ENCODE measurements around the gene PRDM8.

DNA sequence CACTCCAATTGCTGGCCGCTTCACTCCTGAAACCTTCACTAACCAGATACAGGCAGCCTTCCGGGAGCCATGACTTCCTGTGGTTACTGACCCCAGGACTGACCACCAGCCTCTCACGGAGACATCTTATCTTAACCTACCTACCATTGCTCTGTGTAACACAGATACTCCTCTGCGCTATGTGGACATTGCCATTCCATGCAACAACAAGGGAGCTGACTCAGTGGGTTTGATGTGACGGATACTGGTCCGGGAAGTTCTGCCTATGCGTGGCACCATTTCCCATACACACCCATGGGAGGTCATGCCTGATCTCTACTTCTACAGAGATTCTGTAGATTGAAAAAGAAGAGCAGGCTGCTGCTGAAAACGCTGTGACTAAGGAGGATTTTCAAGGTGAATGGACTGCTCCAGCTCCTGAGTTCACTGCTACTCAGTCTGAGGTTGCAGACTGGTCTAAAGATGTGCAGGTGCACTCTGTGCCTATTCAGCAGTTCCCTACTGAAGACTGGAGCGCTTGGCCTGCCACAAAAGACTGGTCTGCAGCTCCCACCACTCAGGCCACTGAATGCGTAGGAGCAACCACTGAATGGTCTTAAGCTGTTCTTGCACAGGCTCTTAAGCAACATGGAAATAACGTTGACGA lies 35.8 kb upstream of the PRDM8 start:
- TF ChIP-seq POLR2A (IDR thresholded peaks at IDR 0.05), result no peak
- TF ChIP-seq, protein P1, sequence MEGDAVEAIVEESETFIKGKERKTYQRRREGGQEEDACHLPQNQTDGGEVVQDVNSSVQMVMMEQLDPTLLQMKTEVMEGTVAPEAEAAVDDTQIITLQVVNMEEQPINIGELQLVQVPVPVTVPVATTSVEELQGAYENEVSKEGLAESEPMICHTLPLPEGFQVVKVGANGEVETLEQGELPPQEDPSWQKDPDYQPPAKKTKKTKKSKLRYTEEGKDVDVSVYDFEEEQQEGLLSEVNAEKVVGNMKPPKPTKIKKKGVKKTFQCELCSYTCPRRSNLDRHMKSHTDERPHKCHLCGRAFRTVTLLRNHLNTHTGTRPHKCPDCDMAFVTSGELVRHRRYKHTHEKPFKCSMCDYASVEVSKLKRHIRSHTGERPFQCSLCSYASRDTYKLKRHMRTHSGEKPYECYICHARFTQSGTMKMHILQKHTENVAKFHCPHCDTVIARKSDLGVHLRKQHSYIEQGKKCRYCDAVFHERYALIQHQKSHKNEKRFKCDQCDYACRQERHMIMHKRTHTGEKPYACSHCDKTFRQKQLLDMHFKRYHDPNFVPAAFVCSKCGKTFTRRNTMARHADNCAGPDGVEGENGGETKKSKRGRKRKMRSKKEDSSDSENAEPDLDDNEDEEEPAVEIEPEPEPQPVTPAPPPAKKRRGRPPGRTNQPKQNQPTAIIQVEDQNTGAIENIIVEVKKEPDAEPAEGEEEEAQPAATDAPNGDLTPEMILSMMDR (IDR thresholded peaks at IDR 0.05), result no peak

Measured in uterus (tissue), 2 donors.